PC-3 (cell line): ENCODE data around the gene TSFM. TPM values are rescaled to one million over a fixed set of nuclear protein-coding genes. Genes with fewer than 3 reads are reported as not detected.

ENCODE experiments used
- ATAC-seq: fragments of 200-7000 bp; cut with Tn5 transposase; 2 replicates; pipeline ENCODE4 v1.9.1; 2020; ENCODE audit warnings: mild to moderate bottlenecking, moderate library complexity
- BruUV-seq: library from RNA; stranded (reverse); fragments of 400-500 nt; replicated peaks from 2 replicates; lab custom pipeline; 2021; lab: Mats Ljungman, UMichigan
- CTCF ChIA-PET: fragments of 300-600 bp; sonication (Branson Sonifier 250); formaldehyde crosslinking; loops from one replicate; lab custom pipeline; 2022; ENCODE audit warnings: antibody characterized with exemption; lab: Charles Lee
- POLR2A ChIA-PET: fragments of 300-600 bp; sonication (Branson Sonifier 250); formaldehyde crosslinking; loops from one replicate; lab custom pipeline; 2022; ENCODE audit warnings: antibody characterized with exemption; ENCODE audit not compliant: unreplicated experiment; lab: Charles Lee
- DNase-seq: peaks from one replicate; pipeline ENCODE4 v3.0.0-alpha.2; 2015
- H2AFZ ChIP-seq: fragments of 300-600 bp; sonication (generic); 2 replicates; pipeline ENCODE4 v1.6.0; 2016; ENCODE audit warnings: antibody characterized with exemption, low read length
- H3F3A ChIP-seq: fragments of 300-600 bp; sonication (generic); one replicate; pipeline ENCODE4 v1.6.0; 2017; ENCODE audit warnings: antibody characterized with exemption, low read length, control low read depth, mild to moderate bottlenecking; ENCODE audit not compliant: unreplicated experiment
- H3K27ac ChIP-seq: fragments of 300-600 bp; sonication (generic); 2 replicates; pipeline ENCODE4 v1.5.1; 2016; ENCODE audit warnings: mild to moderate bottlenecking, low read length
- H3K27me3 ChIP-seq: fragments of 300-600 bp; sonication (generic); 2 replicates; pipeline ENCODE4 v1.6.1; 2016; ENCODE audit warnings: low read length, mixed read lengths
- H3K36me3 ChIP-seq: fragments of 300-600 bp; sonication (generic); 2 replicates; pipeline ENCODE4 v1.6.1; 2016; ENCODE audit warnings: low read depth, mixed run types, low read length, mixed read lengths
- H3K4me1 ChIP-seq: fragments of 300-600 bp; sonication (generic); 2 replicates; pipeline ENCODE4 v1.5.1; 2016; ENCODE audit warnings: low read length; ENCODE audit not compliant: insufficient read depth
- H3K4me2 ChIP-seq: fragments of 300-600 bp; sonication (generic); 2 replicates; pipeline ENCODE4 v1.6.0; 2016; ENCODE audit warnings: low read length
- H3K4me3 ChIP-seq: fragments of 300-600 bp; sonication (generic); 2 replicates; pipeline ENCODE4 v1.5.1; 2016; ENCODE audit warnings: mild to moderate bottlenecking, low read length, mixed read lengths
- H3K79me2 ChIP-seq: fragments of 300-600 bp; sonication (generic); 2 replicates; pipeline ENCODE4 v1.6.1; 2017; ENCODE audit warnings: low read length, mixed read lengths
- H3K9ac ChIP-seq: fragments of 300-600 bp; sonication (generic); 2 replicates; pipeline ENCODE4 v1.6.0; 2016; ENCODE audit warnings: mild to moderate bottlenecking, low read length
- H3K9me2 ChIP-seq: fragments of 300-600 bp; sonication (generic); replicated peaks from 2 replicates; pipeline ENCODE4 v1.6.1; 2016; ENCODE audit warnings: mixed run types, low read length, mixed read lengths
- H3K9me3 ChIP-seq: fragments of 300-600 bp; sonication (generic); 2 replicates; pipeline ENCODE4 v1.6.1; 2016; ENCODE audit warnings: low read length, mixed read lengths
- H4K20me1 ChIP-seq: fragments of 300-600 bp; sonication (generic); 2 replicates; pipeline ENCODE4 v1.6.1; 2016; ENCODE audit warnings: low read length, mixed read lengths
- CTCF ChIP-seq: fragments of 300-600 bp; sonication (generic); conservative IDR thresholded peaks from 2 replicates; pipeline ENCODE4 v1.5.1; 2017; ENCODE audit warnings: antibody characterized with exemption, low read depth, mild to moderate bottlenecking, low read length
- EZH2 ChIP-seq: fragments of 300-600 bp; sonication (generic); IDR thresholded peaks from one replicate; pipeline ENCODE4 v1.6.1; 2017; ENCODE audit warnings: antibody characterized with exemption, mild to moderate bottlenecking, low read length; ENCODE audit not compliant: unreplicated experiment
- EZH2phosphoT487 ChIP-seq: fragments of 300-600 bp; sonication (generic); IDR thresholded peaks from 2 replicates; pipeline ENCODE4 v1.6.1; 2018; ENCODE audit warnings: mild to moderate bottlenecking, antibody characterized with exemption, low read length, borderline replicate concordance
- intact Hi-C: fragments of 100-400 bp; cut with micrococcal nuclease; formaldehyde crosslinking; loops from 2 replicates; pipeline ENCODE4 v1.9.0; 2023
- total RNA-seq: library from RNA; depleted of rRNA; stranded (reverse); fragments of >200 nt; gene quantifications from 2 replicates; pipeline ENCODE4 v1.2.3, GENCODE V29; 2014

Gene TSFM
- total RNA-seq, 1 experiment from 2014 or later: 63.0 TPM

GRCh38 chr12:57767876-57768275, 14.7 kb upstream of the TSFM start:
- H3K27me3 ChIP-seq: no peaks in the 10 kb centered on the region
- H3K4me2 ChIP-seq: no peak overlapping the region
- no peaks in the 10 kb centered on the region for H4K20me1 ChIP-seq
- no peaks in the 10 kb centered on the region for H3F3A ChIP-seq
- no TSS peak for BruUV-seq
- ChIA-PET POLR2A (interaction anchor here (0.6 kb wide), 1 partner anchor 41 kb away, joined by 5 read pairs; no protein-coding TSS in a partner anchor), CTCF (no interaction called here)
- no peaks in the 10 kb centered on the region for H3K9me3 ChIP-seq
- DNase-seq (no peak), ATAC-seq (no peak)
- peaks cover 42% of the 10 kb centered on the region for H3K4me1 ChIP-seq
- peaks cover 18% of the 10 kb centered on the region for H3K79me2 ChIP-seq
- no peaks in the 10 kb centered on the region for H3K9me2 ChIP-seq
- no peak overlapping the region for H3K27ac ChIP-seq
- no peak overlapping the region for H3K4me3 ChIP-seq
- no peak overlapping the region for H3K9ac ChIP-seq
- H3K36me3 ChIP-seq: peaks cover 18% of the 10 kb centered on the region
- intact Hi-C loops: no loop called here
- TF ChIP-seq EZH2 (no peak), EZH2phosphoT487 (no peak), CTCF (no peak)
- H2AFZ ChIP-seq: no peak overlapping the region

GRCh38 chr12:57769594-57769993, 13.0 kb upstream of the TSFM start:
- no peak overlapping the region for H3K4me2 ChIP-seq
- ATAC-seq (no peak), DNase-seq (no peak)
- H3K9ac ChIP-seq: no peak overlapping the region
- intact Hi-C loops: no loop called here
- H4K20me1 ChIP-seq: no peaks in the 10 kb centered on the region
- peaks cover 18% of the 10 kb centered on the region for H3K36me3 ChIP-seq
- ChIA-PET POLR2A (no interaction called here), CTCF (no interaction called here)
- no TSS peak for BruUV-seq
- peaks cover 43% of the 10 kb centered on the region for H3K4me1 ChIP-seq
- H3K79me2 ChIP-seq: peaks cover 28% of the 10 kb centered on the region
- no peak overlapping the region for H3K27ac ChIP-seq
- H2AFZ ChIP-seq: no peak overlapping the region
- H3K9me2 ChIP-seq: no peaks in the 10 kb centered on the region
- TF ChIP-seq CTCF: no peak
- TF ChIP-seq EZH2phosphoT487: no peak
- TF ChIP-seq EZH2: no peak
- no peaks in the 10 kb centered on the region for H3K27me3 ChIP-seq
- no peaks in the 10 kb centered on the region for H3F3A ChIP-seq
- H3K9me3 ChIP-seq: no peaks in the 10 kb centered on the region
- no peak overlapping the region for H3K4me3 ChIP-seq

GRCh38 chr12:57770734-57771133, 11.9 kb upstream of the TSFM start:
- ChIA-PET POLR2A (interaction anchor here (0.7 kb wide), 1 partner anchor 997 kb away, joined by 18 read pairs; no protein-coding TSS in a partner anchor), CTCF (no interaction called here)
- Histone ChIP-seq H3F3A (no peaks in the 10 kb centered on the region), H3K4me2 (peak overlapping the region; percentile 96), H3K36me3 (peaks cover 18% of the 10 kb centered on the region), H3K9me2 (no peaks in the 10 kb centered on the region), H3K79me2 (peaks cover 28% of the 10 kb centered on the region), H3K4me1 (peaks cover 32% of the 10 kb centered on the region), H3K9me3 (no peaks in the 10 kb centered on the region), H4K20me1 (no peaks in the 10 kb centered on the region), H3K27me3 (no peaks in the 10 kb centered on the region), H3K27ac (no peak overlapping the region), H2AFZ (no peak overlapping the region), H3K4me3 (peak overlapping the region; percentile 84; the same call in 1 of the 2 replicates), H3K9ac (peak overlapping the region; percentile 96; the same call in 1 of the 2 replicates)
- intact Hi-C loops: no loop called here
- TF ChIP-seq EZH2: no peak
- TF ChIP-seq EZH2phosphoT487: no peak
- TF ChIP-seq CTCF: no peak
- no TSS peak for BruUV-seq
- DNase-seq (no peak), ATAC-seq (no peak)
